WERI-Rb-1 (cell line): ENCODE measurements around the gene EXD1.

ENCODE experiments used
- DNase-seq: peaks from one replicate; pipeline ENCODE4 v3.0.0-alpha.2; 2020
- H3K27ac ChIP-seq: fragments of 250-450 bp; sonication (Bioruptor Pico); 2 replicates; pipeline ENCODE4 v1.5.1; 2020; ENCODE audit warnings: mild to moderate bottlenecking, moderate library complexity
- H3K27me3 ChIP-seq: fragments of 250-450 bp; sonication (Bioruptor Pico); 2 replicates; pipeline ENCODE4 v1.5.1; 2021; ENCODE audit warnings: mild to moderate bottlenecking, low read depth, moderate library complexity; ENCODE audit not compliant: insufficient read depth, severe bottlenecking
- H3K36me3 ChIP-seq: fragments of 250-450 bp; sonication (Bioruptor Pico); 2 replicates; pipeline ENCODE4 v1.5.1; 2020; ENCODE audit warnings: mild to moderate bottlenecking, moderate library complexity
- H3K4me3 ChIP-seq: 2 replicates; pipeline ENCODE4 v1.5.1; 2011; ENCODE audit warnings: low read depth, mild to moderate bottlenecking, control low read depth, low read length
- H3K9me3 ChIP-seq: fragments of 250-450 bp; sonication (Bioruptor Pico); 2 replicates; pipeline ENCODE4 v1.5.1; 2021; ENCODE audit warnings: mild to moderate bottlenecking, moderate library complexity; ENCODE audit not compliant: severe bottlenecking
- CTCF ChIP-seq: IDR thresholded peaks from 2 replicates; pipeline ENCODE4 v1.5.1; 2011; ENCODE audit warnings: low read depth, mild to moderate bottlenecking, control low read depth, inconsistent platforms, low read length

EXD1 gene

GRCh38 chr15:41194444-41194843 lies 36.1 kb downstream of the EXD1 start:
- no peak for TF ChIP-seq CTCF
- Histone ChIP-seq H3K36me3 (no peaks in the 10 kb centered on the region), H3K27me3 (no peaks in the 10 kb centered on the region), H3K27ac (no peak overlapping the region), H3K4me3 (no peak overlapping the region), H3K9me3 (no peaks in the 10 kb centered on the region)
- DNase-seq, result no peak

GRCh38 chr15:41183581-41183980 lies 47.0 kb downstream of the EXD1 start:
- no peaks in the 10 kb centered on the region for H3K27me3 ChIP-seq
- no peaks in the 10 kb centered on the region for H3K36me3 ChIP-seq
- H3K9me3 ChIP-seq, result no peaks in the 10 kb centered on the region
- TF ChIP-seq CTCF, result no peak
- DNase-seq, result peak; percentile 14
- H3K4me3 ChIP-seq, result no peak overlapping the region
- H3K27ac ChIP-seq, result no peak overlapping the region

- TF ChIP-seq CTCF, result no peak
- DNase-seq, result no peak
Observed at GRCh38 chr15:41182266-41182665, 48.3 kb downstream of the EXD1 start.

GRCh38 chr15:41180206-41180789 lies 50.3 kb downstream of the EXD1 start:
- no peak overlapping the region for H3K4me3 ChIP-seq

More at GRCh38 chr15:41182266-41182665, 48.3 kb downstream of the EXD1 start:
- H3K4me3 ChIP-seq, result no peak overlapping the region
- H3K9me3 ChIP-seq, result no peaks in the 10 kb centered on the region
- H3K27ac ChIP-seq, result no peak overlapping the region
- H3K27me3 ChIP-seq, result no peaks in the 10 kb centered on the region
- no peaks in the 10 kb centered on the region for H3K36me3 ChIP-seq

GRCh38 chr15:41169781-41170180 lies 60.8 kb downstream of the EXD1 start:
- Histone ChIP-seq H3K27ac (no peak overlapping the region), H3K4me3 (no peak overlapping the region), H3K9me3 (no peaks in the 10 kb centered on the region), H3K36me3 (no peaks in the 10 kb centered on the region), H3K27me3 (no peaks in the 10 kb centered on the region)
- DNase-seq, result no peak
- no peak for TF ChIP-seq CTCF

More at GRCh38 chr15:41180206-41180789, 50.3 kb downstream of the EXD1 start:
- Histone ChIP-seq H3K27ac (no peak overlapping the region), H3K27me3 (no peaks in the 10 kb centered on the region), H3K9me3 (no peaks in the 10 kb centered on the region), H3K36me3 (no peaks in the 10 kb centered on the region)
- DNase-seq, result peak; percentile 47
- TF ChIP-seq CTCF, result no peak

GRCh38 chr15:41169086-41169485 lies 61.5 kb downstream of the EXD1 start:
- TF ChIP-seq CTCF, result no peak
- Histone ChIP-seq H3K9me3 (no peaks in the 10 kb centered on the region), H3K27ac (no peak overlapping the region), H3K27me3 (no peaks in the 10 kb centered on the region), H3K4me3 (no peak overlapping the region), H3K36me3 (no peaks in the 10 kb centered on the region)
- no peak for DNase-seq
